M059J (cell line): ENCODE measurements around the gene SHB. TPM values are rescaled to one million over a fixed set of nuclear protein-coding genes. Genes with fewer than 3 reads are reported as not detected.

Source experiments
- DNase-seq: peaks from one replicate; pipeline ENCODE4 v3.0.0-alpha.2; 2012; ENCODE audit warnings: low read depth
- total RNA-seq: library from RNA; depleted of rRNA; stranded (reverse); fragments of >200 nt; shearing (Covaris generic); gene quantifications from 2 replicates; pipeline ENCODE4 v1.2.3, GENCODE V29; 2014

Gene SHB
- total RNA-seq, 1 experiment from 2014 or later: 25.6 TPM

DNA sequence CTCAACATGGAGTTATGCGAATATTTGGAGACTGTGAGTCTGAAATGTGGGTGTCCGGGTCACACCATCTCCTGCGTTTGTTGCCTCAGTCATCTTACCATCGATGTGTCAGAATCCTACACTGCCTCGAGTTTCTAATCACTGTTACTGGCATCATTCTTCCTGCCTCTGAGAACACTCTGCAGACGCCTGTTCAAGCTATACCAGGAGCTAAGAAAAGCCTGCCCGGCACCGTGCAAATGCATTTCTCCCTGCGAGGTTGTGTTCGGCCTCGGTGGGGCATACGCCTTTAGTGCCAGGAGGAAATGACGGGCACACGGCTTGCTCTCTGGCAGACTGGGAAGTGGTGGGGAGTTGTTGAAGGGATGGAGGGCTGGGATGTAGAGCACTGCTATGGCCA, 133.9 kb downstream of the SHB start:
- no peak for DNase-seq

DNA sequence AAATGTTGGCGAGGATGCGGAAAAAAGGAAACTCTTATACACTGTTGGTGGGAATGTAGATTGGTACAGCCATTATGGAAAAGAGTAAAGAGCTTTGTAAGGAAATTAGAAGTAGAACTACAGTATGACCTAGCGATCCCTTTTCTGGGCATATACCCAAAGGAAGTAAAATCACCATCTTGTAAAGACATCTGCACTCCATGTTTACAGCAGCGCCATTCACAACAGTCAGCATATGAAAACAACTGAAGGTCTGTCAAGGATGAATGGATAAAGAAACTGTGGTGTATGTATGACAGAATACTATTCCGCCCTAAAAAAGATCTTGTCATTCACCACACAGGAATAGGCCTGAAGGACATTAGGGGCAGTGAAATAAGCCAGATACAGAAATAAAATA, 137.4 kb downstream of the SHB start:
- peak; percentile 75 for DNase-seq

DNA sequence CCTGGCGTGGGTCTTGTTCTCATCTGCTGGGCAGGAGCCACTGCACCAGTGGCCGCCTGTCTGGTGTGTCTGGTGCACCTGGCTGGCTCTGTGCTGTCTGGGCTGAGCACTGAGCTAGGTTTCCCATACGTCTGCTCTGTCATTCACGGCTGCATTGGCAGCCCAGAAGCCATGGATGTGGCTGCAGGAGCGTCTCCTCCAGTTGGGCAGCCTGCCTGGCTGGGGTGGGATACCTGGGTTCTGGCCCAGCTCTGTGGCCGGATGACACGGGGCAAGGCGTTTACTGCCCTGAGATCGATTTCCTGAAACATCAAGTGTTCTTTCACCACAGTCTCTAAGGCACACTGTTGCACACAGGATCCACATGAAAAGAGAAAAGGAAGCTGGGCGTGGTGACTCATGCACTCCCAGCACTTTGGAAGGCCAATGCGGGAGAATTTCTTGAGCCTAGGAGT, 139.6 kb downstream of the SHB start:
- DNase-seq: peak; percentile 95

DNA sequence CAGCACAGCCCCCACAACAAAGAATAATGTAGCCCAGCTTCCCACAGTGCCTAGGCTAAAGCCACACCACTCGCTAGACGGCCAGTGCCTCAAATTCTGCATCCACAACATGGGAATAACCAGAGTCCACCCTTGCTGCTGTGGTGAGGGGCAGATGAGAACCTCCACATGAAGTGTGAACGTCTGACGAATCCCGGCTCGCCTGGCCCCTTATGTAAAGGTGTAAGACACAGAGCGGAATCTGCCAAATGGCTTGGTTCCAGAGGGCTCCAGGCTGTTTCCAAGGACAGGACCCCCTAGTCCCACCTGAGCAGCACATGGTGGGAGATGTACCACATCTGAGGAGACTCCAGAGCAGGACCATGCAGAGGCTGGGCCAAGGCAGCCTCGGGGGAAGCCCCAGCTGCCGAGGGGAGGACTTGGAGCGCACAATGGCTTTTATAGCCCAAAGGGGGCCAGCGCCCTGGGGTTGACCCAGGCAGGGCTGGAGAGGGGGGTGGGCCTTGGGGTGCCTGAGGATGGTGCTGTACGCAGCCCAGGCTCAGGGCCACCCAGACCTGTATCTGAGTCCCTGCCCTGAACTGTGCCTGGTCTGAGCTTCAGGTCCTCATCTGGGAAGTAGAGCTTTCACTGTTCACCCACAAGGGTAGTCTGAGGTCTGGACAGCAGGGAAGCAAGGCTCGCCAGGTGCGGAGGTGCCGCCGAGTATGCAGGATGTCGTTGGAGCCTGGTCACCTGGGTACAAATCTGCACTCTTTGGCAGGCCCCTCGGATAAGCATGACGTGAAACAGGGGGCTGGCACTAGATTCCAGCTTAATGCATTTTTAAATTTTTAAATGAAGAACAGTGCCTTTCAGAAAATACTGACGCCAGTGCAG, 140.2 kb downstream of the SHB start:
- DNase-seq: no peak

DNA sequence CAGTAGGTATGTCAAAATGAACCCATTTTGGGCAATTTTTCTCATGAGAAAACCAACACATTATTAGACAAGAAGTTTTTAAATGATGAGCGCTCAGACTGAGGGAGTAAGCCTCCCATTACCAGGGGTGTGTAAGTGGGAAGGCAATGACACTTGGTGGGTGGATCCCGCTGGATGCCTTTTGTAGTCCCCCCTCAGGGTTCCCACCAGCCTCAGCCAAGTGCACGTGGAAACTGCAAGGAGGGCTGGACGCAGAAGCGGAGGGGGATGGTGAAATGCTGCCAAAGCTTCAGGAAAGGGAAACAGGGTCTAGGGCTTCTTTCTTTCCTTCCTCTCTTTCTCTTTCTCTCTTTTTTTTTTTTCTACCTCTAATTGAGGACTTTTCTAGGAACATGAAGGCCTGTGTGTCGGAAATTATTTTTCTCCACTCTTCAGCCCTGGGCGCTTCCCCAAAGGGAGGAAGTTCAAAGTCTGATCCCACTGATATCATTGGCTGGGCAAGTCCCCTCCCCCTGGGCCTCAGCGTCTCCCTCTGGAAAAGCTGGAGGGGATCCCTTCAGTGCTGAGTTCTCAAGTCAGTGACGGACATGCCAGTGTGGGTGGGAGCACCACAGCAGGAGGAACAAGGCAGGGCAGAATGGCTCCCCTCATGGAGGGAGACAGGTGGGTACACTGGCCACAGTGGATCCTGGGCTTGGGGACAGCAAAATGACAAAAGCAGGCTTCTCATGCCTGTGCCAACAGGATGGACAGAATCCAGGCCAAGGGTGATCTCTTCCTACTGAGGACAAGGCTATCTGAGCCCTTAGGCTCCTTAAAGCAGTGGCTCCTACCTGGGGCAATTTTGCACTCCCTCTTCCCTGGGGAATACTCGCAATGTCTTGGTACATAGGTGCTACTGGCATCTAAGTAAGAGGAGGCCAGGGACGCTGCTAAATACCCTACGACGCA, 141.2 kb downstream of the SHB start:
- no peak for DNase-seq

DNA sequence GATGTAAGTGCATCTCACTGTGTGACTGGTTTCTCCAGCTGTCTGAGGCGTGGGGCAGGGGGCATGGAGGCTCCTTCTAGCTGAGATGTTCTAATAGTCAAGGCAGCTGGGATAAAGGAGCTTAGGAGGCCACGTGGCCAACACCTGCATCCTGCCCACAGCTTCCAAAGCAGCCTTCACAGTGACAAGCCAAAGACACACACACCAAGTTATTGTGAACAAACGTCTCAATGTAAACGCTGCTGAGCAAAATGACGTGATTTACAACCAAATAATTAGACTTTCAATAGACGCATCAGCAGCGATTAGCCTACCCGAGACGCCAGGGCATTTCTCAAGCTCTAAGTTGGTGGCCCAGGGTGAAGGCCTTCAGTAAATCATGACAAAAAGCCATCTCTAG, 141.9 kb downstream of the SHB start:
- no peak for DNase-seq

DNA sequence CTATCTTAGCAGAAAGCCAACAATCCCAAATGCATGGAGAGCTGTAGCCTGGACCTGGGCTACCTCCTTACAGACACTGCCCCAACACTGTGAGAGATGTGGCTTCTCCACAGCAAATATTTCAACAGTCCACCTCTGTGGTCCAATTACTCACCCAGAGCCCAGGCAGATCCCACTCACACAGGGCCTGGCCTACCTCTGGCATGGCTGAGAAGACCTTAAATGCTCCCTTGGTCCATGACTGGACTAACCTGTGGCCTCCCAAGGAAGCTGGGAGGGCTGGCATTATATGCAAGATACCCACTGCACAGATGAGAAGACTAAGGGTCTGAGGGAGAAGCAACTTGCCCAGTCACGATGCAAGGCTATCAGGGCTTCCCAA, 142.3 kb downstream of the SHB start:
- DNase-seq: peak; percentile 76

DNA sequence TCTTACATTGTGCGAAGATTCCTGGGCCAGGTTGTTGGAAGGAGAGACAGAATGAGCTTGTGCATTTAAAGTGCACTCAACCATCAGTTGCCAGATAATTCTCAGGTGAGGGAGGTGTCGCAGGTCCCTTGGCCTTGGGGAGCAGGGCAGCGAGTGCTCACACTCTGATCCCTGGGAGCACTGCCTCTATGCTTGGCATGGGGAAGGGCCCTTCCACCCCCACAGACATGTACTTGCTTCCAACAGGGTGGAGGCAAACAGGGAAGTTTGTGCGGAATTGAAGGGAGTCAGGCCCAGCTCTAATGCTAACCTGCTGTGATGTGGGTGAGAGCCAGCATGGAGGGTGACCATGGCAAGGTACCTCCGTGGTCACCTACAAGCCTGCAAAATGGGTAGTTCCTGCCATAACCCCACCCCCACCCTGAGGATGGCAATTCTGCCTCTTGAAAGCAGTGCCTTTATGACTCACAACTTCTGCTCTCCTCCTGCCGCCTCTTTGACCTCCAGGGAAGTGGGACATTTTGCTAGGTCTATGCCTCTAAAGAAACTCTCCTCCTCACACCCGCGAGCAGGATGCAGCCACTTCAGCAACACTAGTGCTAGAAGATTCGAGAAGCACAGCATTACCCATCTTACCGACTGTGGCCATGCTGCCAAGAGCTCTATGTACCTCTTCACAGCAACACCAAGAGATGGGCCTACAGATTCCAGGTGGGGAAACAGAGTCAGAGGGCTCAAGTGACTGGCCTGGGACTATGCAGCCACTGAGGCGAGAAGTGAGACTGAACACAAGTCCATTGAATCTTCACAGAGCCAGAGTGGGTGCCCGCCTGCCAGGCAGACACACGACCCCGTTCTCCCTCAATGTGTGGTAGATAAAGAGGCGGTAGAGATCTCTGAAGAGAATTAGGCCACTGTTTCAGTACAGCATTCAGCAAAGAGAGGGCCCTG, 143.0 kb downstream of the SHB start:
- DNase-seq: peak; percentile 79

DNA sequence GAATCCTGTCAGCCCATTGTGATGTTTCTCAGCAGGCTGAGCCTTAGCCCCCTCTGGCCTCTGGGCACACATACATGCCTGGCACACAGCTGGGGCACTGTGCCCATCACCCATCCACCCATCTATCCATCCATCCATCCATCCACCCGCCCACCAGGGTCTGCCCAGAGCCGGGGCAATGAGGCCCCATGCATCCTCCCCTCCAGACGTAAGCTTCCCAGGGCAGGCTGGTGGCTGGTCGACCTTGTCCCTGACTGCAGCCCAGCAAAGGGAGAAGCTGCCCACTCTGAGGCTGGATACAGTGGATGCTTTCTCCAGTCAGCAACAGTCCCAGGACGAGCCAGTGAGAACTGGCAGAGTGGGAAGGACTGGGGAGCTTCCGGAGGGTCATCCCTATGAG, 144.0 kb downstream of the SHB start:
- DNase-seq: no peak

DNA sequence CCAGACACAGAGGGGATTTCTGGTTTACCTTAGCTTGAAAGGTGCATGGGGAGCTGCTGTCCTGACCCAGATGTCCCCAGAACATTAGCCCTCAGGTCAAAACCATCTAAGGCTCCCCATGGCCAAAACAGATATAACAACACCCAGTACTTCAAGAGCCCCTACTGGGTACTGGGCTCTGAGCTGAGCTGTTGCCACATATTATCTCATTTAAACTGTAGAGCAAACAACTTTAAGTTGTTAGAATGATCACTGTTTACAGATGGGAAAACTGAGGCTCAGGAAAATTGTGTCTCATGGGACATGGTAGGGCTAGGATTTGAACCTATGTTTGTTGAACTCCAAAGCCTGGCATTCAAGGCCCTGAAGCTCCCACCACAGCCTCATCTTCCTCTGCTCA, 144.5 kb downstream of the SHB start:
- no peak for DNase-seq

DNA sequence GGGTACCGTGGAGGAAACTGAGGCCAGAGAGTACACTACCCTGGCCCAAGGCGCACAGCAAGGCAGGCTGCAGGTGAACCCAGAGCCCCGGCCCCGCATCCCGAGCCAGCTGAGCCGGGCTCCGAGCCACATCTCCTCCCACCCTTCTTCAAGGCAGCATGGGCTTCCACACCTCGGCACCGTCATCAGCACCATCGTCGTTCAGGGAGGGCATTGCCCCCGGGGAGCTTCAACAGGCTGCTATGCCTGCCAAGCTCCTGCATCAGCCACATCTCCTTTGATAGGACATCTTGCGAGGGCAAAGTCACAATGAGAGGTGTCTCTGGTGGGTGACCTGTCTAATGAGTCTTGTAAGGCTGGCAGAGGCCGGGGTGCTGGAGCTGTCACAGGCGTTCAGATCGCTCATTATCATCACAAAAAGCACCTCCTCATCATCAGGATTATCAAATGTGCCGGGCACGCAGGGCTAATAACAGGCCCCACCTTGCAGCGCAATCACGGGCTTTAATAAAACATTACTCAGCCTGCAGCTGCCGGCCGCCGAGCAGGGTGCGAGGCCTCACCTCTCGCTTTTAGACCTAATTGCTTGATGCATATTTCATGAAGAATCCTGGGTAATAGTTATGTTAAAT, 145.1 kb downstream of the SHB start:
- no peak for DNase-seq

DNA sequence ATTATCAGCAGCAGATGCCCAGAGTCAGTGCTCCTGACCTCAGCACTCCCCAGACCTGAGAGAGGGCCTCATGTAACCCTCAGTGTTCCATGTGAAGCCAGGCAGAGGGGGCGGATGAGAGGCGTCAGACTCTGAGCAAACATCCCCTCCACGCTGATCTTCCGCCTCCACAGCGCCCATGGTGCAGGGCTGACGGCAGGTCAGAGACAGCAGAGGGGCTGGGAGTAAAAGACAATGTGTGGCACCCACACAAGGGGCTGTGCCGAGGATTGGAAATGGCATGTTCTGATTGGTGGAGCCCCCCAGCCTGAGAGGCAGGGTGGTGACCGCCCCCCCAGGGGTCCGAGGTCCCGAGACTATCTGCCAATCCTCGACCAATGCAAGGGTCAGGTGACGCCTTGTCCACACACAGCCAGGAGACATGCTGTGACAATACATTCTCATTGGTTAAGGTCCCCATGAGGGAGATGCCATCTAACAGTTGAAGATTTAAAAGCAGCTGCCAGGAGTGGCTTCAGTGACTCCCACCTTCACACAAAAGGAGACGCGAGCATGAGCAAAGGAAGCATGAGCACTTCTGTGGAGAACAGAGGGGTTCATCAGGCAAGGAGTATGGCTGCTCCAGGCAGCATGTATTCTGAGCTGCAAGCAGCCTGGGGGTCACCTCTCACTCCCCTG, 145.8 kb downstream of the SHB start:
- no peak for DNase-seq

DNA sequence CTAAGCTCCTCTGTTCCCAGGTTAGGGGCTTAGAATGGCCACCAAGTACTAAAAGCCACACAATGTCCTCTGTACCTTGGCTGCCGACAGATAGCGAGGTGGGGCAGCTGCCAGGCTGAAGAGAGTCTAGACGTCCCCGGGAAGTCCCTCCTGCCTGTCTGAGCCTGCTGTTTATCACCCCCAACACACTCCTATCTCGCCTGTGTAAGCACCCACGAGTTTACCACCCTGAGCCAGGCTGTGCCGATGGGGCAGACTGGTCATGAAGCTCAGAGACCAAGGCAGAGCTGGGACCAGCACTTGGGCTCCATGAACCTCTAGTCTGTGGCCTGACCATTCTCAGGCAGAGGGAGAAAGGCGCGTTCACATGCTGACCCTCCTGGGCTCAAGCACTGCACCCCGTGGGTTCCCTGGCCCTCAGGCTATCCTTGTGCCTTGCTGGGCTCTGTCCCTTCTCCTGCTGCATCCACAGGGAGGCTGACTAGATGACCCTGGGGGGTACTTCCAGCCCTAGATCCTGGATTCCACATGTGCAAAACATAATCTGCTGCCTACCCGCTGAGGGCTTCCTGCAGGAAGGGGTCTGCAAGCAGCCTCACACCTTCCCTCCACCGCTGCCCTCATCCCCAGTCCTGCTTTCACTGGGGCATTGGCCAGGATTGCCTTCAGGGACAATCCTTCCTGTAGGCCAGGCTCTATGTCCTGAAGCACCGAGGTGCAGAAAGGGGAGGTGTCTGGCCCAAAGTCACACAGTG, 146.5 kb downstream of the SHB start:
- DNase-seq: no peak

DNA sequence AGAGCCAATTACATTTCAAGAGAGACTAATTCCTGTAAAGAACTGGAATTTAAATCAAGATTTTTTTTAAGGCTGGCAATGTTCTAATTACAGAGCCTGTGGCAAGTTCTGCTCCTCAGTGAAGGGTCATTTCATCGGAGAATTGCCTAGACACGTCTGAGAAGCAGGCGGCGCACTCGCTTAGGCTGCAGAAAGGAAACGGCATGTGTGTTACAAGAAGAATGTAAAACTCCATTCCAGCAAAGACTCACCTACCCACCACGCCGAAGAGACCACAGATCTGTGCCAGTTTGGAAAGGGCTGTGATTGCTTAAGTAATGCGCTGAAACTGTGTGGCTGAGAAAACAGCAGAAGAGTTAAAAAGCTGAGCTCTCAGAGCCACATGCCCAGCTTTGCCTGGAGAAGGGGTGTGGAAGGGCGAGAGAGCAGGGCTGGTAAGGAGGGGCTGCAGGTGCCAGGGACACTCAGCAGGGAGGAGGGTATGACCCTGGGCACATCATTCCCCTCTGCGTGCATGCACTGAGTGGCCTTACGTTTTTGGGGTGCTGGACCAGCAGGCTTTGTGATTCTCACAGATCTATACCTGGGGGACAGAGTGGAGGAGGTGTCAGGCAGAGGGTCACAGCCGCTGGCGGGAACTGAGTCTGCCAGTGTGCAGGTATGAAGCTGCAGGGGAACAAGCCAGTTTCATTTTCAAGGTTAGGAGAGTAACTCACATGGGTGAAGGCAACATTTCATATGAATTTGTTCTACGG, 147.3 kb downstream of the SHB start:
- no peak for DNase-seq

DNA sequence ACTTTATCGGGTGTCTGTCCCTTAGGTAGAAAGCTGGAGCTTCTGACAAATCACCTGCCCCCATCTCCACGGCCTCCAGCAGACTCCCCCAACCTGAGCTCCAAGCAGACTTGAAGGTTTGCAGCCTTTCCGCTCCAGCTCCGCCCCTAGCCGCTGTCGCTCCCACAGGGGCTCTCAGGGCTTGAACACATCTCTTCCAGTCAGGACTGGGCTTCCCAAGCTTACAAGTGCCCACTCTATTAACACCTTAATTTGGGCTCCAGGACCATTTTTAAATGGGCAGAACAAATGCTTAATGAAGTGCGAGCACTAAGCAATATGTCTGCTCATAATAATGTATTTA, 147.9 kb downstream of the SHB start:
- DNase-seq: no peak

DNA sequence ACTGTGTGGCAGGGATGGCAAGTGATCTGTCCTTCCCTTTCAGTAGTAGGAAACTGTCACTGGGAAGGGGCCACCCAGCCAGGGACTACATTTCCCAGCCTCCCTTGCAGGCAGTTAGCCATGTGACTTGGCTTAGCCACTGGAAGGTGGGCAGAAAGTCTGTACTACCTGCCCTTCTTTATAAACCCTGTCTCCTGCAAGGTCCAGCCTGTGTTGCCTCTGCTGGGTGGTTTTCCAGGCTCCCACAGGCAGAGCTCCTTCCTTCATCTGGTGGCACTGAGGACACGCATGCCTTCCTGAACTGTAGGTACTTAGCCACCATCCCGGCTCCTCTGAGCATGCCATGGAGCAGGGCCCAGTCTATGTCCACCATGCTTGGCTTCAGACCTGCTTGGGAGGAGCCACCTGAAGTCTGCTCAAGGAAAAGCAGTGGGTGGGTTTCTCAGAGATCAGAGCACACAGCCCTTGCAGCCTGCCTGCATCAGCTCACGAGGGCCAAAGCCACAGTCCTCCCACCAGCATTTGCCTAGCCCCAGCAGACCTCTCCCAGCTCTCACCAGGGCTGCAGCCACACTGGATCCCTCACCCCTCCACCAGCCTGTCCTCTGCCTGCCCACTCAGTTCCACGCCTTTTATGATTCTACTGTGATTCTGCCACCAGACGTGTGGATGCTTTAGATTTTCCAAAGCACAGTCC, 148.4 kb downstream of the SHB start:
- DNase-seq: no peak

DNA sequence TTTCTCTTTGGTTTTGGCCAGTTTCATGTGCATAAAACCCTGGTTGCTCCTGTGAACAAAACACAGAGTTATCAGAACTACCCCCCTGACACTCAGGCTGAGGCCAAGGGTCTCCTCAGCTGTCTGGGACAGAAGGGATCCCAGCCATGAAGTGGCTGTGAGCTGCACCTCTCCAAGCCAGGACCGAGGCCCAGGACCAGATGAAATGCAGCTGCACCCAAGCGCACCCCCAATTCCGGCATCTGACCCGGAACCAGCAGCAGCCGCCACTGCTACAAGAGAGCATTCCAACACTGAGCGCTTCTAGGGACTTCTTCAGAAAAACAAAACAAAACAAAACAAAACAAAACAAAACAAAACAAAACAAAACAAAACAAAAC, 149.1 kb downstream of the SHB start:
- DNase-seq: no peak

DNA sequence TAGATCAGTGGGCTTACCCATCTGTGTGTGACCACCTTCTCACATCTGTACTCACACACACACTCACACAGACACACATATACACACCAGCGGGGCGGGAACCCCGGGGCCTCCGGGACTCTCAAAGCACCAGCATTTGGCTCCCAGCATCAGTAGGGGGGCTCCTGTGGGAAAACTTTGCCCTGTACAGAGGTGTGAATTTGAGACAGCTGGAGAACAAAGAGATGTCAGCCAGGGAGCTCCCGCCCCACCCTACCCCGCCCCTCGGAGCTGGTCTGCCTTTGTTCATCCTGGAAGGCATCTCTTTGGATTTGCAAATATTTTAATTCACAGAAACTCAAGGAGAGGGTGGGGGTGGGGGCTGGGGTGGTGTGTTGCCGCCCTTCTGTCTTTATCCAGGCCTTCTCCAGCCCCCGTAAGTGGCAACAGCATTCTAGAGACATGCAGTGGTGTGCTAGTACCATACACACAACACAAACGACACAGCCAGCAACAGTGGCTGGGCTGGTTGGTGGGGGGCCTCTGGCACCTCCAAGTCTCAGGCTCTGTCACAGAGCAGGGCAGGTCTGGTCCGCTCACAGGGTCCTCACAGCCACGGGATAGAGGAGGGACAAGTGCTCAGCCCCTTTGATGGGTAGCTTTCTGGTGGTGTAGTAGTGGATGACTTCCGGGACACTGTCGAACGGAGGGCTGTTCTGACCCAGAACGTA, 149.6 kb downstream of the SHB start:
- no peak for DNase-seq
